Measurements from ENCODE around the gene LNPEP.
"Not testable (repeated sequence)": the region's sequence is repeated elsewhere in the genome, so short reads cannot be mapped to it uniquely, and the experiment has no call there.

LNPEP gene

DNA sequence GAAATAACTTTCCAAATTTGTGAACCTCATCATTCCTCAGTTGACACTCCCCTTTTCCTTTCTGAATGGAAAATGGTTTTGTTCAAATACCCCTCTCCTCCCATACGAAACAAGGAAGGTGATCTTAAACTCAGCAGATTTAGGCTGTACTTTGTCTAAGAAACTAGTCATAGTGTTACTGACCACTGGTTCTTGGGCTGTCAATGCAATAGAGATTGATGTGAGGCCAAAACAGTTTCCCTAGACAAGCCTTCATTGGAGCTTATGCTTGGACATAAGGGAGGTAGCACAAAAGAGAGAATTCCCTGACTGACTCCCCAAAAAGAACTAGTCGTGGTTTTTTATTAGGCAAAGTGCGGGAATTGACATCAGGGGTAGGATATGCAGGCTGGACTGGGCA is 5.3 kb upstream of the LNPEP start:
- no peak for DNase-seq

DNA sequence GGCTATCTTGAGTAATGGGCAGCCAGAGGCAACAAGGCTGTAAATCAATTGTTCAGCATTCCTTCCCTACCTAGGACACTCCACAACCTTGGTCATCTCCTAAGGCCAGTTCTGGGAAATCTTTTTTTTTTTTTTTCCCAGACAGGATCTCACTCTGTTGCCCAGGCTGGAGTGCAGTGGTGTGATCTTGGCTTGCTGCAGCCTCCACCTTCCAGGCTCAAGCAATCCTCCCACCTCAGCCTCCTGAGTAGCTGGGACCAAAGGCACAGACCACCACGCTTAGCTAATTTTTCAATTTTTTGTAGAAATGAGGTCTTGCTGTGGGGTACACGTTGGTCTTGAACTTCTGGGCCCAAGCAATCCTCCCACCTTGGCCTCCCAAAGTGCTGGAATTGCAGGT is 4.8 kb upstream of the LNPEP start:
- not testable (repeated sequence) for DNase-seq

DNA sequence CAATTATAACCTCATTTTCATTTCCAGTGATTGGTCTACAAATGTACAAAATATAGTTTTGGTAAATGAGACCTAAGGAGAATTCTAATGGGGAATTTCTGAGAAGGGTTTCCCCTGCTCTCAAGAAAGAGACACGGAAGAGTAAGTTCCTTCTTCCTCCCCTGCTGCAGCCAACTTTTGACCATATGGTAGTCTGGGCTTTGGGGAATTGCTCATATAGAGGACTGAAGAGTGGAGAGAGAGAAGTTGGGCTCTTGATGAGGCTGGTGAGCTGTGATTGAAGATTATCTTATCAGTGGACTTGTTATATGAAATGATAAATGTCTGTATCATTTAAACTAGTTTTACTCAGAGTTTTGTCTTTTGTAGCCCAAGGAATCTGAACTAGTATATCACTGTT is 4.3 kb upstream of the LNPEP start:
- DNase-seq, result no peak

DNA sequence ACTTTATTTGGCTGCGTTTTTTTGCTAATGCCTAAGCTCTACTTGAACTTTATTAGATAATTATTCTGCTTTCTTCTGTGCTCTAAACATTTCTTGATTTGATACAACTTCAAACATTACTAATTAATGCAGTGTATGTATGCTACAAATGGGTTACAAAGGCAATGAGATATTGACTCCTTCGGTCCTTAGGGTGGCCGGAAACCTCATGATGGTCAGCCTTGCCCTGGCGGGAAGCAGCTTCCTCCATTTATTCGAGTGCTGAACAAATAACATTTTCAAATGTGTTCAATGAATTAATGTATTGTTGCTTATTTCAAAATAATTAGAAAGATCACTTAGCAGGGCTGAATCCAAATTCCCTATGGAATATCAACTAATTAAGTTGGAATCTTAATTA is 3.9 kb upstream of the LNPEP start:
- DNase-seq, result no peak

DNA sequence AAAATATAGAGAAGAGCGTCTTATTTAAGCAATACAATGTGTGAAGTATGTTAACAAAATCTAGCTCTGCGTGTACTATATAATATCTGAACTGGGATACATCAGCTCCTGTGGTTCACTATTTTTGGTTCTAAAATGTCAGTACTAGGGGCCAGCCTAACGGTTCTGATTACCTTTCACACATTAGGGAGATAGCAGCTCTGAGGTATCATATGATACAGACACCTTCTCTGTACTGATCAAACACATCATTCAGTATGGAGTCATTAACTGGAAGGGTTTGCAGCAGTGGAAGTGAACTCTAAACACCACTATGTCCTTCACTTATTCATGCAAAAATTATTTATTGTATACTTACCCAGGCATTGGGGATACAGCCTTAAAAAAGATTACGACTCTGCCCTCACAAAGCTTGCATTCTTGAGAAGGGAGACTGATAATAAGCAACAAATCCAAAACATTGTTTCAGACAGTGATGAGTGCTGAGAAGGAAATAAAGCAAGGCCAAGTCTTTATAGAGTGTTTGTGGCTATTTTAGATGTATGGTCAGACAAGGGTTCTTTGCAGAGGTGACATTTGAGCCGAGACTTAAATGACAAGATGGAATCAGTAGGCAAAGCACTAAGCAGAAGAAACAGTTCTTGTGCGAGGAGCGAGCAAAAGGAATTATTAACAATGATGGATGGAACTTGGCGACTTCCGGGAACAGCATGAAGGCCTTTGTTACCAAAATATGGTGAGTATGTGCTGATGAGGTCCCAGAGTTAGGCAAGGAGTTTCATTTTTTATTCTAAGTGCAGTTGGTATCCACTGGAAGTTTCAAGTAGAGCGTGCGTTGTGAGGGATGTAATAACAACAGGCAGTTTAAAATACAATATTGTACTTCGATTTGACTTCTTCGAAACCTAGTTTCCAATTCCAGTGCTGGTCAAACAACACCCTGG is 1.8 kb upstream of the LNPEP start:
- no peak for DNase-seq

DNA sequence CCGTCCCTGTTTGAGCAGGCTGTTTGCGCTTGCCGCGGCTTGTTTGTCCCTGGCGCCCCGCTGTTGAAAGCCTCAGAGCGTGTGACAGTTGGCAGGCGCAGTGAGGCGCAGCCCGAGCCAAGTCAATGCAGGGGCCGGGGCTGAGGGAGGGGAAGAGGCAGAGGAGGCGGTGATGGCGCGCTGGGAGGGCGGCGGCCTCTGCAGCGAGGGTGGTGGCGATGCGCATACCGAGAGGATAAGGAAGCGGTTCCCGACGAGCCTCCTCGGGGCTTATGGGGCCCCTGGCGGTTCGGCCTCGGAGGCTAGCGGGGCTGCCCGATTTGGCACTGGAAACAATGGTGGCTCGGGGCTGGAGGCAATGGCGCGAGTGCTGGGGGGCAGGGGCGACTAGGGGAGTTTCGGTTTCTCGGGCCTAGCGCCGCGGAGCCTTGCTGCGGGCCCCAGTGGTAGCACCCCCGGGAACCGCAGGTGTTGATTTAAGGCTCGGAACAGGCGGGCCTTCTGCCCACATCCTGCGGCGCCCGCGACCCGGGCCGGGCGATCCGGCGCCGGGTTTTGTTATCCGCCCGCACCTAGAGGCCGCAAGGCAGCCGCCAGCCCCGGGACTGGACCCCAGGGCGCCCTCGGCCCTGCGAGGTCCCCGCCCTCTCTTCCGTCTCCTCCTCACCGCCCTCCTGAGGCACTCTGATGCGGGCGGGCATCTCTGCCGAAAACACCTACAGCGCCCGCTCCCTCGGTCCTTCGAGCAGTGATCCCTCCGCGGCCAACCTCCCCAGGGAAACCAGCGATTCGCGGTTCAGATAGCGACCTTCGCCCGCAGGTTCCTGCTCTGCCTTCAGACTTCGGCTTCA is 947 bp upstream of the LNPEP start:
- DNase-seq, result peak; percentile 68

DNA sequence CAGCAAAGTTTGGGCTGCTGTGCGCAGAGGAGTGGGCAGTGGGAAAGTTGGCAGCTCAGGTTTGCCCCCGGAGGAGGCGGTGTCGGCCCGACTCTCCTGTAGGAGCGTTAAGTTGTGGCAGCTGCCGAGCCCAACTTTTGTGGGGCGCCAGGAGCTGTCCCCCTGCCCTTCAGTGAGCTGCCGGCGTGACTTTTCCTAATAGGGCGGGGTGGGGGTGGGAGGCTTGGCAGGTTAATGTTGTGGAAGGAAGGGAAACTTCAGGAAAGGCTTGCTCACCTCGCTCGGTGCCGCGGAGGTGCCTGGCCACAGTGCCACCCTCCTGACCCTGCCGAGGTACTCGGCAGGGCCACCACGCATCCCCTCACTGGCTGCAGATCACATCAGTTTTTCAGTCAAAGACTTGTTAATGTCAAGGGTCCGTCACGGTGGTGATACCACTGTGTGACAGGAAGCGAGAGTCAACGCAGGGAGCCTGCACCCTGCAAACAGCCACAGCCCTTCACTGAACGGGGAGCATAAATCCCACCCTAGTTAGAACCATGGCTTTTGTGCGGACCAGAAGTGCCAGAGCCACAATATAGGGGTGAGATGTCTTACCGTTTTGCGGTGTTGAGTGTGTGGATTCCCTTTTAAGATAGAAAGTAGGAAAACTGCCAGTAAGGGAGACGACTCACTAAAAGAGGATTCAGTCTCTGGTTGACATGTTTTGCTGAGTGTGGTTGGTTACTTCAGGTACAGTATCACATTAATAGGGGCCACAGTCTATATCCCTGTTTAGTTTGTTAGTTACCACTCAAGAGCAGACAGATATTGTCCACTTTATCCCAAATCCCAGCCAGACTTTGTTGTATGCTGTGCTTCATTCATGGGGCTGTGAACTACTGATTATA is 796 bp downstream of the LNPEP start:
- DNase-seq, result no peak

DNA sequence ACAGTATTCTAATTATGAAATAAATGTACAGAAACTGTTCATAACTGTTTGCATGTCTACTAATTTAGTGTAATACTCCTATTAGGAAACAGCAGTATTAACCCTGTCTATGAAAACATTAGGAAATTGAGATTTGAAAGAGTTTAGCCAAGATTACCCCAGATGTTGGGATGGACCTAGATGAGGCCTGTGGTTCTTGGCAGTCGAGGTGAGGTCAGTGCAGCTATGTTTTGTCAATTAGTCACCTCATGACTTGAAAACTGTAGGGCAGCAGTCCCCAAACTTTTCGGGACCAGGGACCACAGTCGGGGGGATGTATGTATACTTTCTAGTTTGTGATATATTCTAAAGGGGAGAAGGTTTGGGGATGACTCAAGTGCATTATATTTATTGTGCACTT is 4.7 kb downstream of the LNPEP start:
- no peak for DNase-seq

DNA sequence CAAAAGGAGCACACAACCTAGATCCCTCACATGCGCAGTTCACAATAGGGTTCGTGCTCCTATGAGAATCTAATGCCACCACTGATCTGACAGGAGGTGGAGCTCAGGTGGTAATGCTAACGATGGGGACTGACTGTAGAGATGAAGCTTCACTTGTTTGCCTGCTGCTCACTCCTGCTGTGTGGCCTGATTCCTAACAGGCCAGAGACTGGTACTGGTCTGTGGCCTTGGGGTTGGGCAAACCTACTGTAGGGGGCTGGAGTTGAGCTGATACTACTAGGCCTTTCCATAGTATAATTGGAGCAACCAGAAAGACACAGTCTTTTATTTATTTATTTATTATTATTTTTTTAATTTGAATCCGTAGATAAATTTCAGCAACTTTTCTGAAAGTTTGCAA is 5.3 kb downstream of the LNPEP start:
- DNase-seq, result no peak

DNA sequence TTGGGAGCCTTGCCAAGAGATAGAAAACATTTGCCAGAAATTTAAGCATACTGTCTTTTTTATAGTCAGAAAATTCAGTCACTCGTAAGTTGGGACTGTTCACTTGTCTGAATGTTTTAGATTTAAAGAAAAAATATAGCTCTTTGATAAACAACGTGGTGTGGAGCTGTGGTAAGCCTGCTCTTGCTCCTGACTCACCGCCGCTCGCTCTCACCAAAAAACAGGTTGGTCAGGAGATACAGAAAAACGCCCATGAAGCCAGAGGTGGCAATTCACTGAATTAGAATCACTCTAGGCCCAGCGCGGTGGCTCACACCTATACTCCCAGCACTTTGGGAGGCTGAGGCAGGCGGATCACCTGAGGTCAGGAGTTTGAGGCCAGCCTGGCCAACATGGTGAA is 6.2 kb downstream of the LNPEP start:
- no peak for DNase-seq

DNA sequence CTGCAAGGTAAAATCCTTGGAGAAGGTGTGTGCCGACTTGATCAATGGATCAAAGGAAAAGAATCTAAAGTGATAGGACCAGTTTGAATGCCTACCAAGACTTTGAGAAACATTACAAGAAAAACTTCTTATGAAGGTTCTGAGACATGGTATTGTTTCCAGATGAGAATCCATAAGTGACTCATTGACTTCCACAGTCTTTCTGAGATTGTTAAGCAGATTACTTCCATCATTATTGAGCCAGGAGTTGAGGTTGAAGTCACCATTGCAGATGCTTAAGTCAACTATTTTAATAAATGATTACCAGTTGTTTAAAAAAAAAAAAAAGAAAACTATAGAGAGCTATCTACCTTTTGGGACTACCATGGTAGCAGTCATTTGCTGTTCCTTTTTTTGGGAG is 7.0 kb downstream of the LNPEP start:
- DNase-seq, result no peak

DNA sequence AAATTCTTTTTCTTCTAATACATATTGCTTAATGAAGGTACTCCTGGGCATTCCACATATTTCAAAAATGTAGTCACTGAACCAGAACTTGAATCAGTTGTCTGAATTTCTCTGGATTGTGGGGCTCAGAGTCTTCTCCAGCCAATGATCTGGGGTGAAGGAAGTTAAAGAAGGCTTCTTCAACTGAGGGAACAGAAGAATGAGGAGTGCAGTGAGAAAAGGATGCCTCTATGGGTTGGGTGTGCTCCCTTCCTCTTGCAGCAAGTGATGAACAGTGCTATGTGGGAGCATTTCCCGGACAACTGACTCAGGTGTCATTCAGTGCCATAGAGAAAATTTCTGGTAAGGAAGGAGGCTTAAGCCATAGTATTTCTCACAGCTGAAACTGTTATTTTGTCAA is 7.9 kb downstream of the LNPEP start:
- DNase-seq, result no peak

DNA sequence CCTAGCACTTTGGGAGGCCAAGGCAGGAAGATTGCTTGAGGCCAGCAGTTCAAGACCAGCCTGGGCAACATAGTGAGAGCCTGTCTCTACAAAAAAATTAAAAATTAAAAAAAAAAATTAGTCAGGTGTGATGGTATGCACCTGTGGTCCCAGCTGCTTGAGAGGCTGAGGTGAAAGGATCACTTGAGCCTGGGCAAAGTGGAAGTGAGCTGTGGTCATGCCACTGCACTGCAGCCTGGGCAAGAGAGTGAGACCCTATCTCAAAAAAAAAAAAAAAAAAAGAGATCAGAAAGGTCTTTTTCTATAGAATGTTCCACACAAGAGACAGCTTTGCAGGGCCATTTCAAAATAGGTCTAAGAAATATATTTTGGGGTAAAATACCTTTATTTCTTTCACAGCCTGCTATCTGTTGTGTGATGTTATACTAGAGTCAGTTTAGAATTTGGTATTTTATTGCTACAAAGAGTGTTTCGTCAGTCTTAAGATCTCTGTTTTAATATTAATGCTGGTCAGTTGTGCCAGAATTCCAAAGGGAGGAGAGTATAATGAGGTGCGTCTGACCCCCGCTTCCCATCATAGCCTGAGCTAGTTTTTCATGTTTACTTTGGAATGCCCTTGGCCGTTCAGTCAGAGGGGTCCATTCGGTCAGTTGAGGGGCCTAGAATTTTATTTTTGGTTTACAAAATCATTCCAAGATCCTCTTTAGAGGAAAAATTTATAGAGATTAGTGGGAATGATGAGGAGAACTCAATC is 9.4 kb downstream of the LNPEP start:
- no peak for DNase-seq

DNA sequence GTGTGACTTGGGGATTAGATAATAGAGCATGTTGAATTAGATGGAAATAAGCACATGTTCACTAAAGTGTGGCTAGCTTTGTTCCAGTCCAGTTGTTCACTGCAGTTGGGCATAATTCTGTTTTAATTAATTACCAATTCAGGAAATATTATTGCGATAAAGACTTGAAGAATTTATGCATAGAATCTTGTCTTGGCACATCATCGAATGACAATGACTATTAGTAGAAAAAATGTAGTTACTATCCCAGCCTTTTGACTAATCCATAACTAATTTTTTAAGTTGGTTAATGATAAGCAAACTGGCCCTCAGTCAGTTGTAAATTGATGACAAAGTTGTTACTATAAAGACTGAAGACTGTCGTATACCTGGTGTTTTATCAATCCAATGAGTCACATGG is 10.5 kb downstream of the LNPEP start:
- no peak for DNase-seq

DNA sequence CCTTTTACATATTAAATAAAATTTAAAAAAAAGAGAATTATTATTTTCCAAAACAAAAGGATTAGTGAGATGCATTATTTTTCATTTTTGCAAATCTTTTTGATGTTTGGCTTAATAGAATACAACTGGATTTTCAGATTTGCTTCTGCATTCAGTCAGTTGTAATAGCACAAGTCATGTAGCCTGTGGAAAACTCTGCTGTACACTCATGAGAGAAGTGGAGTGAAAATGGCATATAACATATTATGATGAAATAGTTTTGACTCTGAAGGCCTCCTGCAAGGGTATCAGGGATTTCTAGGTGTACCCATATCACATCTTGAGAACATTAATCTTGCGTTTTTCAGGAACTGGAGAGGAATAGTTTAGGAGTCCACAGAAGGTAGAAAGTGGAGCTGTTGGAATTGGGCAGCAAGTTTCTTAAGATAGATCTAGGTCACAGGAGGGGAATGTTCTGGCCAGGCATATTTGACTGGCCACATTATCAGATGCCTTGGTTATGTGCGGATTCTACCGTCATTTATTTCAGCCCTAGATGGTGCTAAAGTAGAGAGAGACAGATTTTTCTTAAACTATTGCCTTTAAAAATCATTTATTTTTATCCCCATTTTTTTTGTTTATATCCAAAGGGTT is 16.4 kb downstream of the LNPEP start:
- DNase-seq, result no peak

DNA sequence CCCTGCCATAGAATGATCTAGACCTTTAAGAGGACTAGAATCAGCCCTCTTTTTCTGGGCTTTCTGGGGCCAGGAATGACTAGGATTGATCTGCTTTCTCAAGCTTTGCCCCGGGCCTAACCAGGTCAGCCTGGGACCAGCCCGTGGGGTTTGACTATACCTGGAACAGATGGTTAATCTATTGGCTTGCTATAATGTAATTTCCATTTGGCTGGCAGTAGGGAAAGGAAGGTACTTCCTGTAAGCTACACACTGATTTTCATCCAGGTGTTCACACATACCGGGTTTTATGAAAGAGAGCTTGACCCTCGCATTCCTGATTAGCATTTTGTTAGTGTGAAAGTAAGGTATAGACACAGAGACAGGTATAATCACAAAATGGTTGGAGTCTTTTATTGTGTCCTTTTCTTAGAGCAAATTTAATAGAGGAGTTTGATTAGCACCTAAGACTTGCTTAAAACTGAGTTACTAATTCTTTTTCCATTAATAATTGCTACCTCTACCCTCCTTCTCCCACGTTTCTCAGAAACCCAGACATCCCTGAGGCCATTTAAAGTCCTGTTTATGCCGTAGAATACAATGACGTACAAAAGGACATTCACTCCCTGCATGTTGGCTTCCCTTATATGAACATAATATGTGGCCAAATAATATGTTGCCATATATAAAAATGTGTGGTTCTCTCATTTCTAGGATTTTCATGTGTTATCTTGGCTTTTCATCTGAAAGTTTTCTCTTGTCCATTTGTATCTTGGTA is 17.3 kb downstream of the LNPEP start:
- no peak for DNase-seq

DNA sequence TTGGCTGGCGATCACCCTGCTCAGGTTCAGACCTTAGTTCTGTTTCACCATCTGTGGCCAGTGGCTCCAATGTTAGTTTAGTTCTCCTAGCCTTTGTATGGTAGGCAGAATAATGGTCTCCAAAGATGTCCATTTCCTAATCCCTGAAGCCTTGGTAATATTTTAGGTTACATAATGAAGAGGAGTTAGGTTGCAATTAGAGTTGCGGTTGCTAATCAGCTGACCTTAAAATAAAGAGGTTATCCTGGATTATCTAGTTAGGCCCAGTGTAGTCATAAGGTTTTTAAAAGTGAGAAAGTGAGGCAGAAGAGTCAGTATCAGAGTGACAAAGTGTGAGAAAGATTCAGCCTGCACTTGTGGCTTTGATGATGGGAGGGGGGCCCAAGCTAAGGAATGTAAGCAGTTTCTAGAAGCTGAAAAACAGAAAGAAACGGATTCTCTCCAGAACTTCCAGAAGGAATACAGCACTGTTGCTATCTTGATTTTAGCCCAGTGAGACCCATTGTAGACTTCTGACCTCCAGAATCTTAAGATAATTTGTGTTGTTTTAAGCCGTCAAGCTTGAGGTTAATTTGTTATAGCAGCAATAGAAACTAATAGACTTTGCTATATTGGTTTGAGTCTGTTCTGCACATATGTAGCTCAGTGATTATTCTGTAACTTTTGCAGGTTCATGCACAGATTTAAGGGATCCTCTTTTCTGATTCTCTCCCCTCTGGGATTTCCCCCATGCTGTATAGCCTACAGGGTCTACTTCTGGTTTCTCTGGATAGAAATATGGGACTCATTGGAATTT is 21.6 kb downstream of the LNPEP start:
- DNase-seq, result no peak

DNA sequence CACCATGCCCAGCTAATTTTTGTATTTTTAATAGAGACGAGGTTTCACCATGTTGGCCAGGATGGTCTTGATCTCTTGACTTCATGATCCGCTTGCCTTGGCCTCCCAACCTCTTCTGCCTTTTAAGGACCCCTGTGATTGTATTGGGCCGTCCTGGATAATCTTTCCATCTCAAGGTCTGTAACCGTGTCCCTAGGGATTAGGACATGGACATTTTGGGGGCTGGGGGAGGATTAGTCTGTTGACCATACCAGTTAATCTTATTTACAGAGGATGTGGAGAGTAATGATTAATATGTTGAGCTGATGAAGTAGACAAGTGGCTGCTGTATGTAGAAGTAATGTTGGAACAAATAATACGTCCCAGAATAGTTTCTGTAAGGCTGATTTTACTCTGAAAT is 23.1 kb downstream of the LNPEP start:
- DNase-seq, result no peak

DNA sequence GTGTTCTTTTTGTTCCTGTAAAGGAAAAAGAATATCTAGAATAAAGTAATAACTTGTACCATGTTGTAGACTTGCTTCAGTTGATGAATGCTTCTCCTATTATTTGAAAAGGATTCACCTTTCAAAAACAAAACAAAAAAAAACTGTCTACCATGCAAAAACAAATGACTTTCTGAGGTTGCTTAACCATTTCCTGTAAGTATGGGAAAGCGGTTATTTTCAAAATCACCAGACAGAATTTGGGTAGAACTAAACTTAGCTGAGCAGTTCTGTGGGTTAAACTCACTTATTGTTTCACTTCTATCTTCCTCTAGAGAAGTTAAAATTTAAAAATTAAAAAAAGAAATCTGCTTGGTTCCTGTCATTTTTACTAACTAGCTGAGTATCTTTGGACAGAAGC is 25.2 kb downstream of the LNPEP start:
- DNase-seq, result no peak

DNA sequence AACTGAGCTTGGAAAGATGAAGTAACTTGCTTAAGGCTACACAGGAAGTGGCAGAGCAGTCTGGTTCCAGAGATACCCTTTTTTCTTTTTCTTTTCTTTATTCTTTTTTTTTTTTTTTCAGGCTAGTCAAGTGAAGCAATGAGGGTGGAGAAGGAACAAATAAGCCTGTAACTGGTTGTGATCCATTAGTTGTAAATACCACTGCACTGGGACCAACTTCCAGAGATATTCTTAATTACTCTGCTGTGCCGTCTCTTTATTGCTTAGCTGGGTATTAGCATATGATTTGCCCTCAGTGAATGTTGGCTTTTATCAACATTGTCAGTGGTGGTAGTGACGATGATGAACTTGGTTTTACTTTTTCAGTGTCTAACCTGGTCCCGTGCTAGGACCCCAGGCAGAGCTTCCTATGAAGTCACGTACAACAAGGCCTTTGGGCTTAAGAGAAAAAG is 26.7 kb downstream of the LNPEP start:
- DNase-seq, result no peak

All from NCI-H2171 (cell line).